Testis (tissue), 2 donors: ENCODE measurements around the gene EEF1A2.

Experiments used
- CTCF ChIP-seq, 3 experiments: fragments of 450-650 bp in 2 of 3; fragments of 200-600 bp in 1 of 3; sonication (generic) in 1 of 3; IDR thresholded peaks; one replicate each; pipeline ENCODE4 v1.5.1; 2016 to 2019; ENCODE audit warnings: antibody characterized with exemption in 3 of 3, mild to moderate bottlenecking in 2 of 3, moderate library complexity in 1 of 3
- POLR2A ChIP-seq: fragments of 450-650 bp; IDR thresholded peaks from one replicate; pipeline ENCODE4 v1.6.1; 2017; ENCODE audit warnings: antibody characterized with exemption, mild to moderate bottlenecking, moderate library complexity

- TF ChIP-seq POLR2A (no peak), CTCF (IDR thresholded peaks at IDR 0.05) (no peak)
Measured at GRCh38 chr20:63505281-63505680, 6.4 kb upstream of the EEF1A2 start.
